ENCODE data around the gene PHF21B.
A peak's percentile ranks its signal among the peaks of the same experiment; 100 is the strongest.

Gene PHF21B

DNA sequence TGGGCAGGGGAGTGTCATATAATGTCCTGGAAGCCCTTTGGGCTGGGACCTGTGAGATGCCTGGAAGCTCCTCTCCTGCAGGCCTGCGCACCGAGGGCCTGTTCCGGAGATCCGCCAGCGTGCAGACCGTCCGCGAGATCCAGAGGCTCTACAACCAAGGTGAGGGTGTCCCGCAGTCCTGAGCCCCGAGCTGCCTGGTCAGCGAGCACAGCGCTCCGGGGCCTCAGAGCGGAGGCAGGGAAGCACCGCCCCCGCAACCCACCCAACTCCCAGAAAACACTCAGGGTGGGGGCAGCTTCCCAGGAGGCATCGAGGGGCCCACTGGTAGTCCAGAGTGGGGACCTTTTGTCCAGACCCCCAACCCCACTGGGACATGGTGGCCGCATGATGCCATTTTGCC, 161.9 kb downstream of the PHF21B start:
- H2AK5ac ChIP-seq (ENCODE audit: low read depth, low read length), result peak overlapping the region; percentile 50
- no peaks in the 10 kb centered on the region for H3K36me3 ChIP-seq (replicated peaks in 1 of 2; ENCODE audit: control insufficient read depth in 2 of 2, insufficient read depth in 2 of 2, low read length in 2 of 2)
- H3K4me1 ChIP-seq (ENCODE audit: control insufficient read depth in 2 of 2, insufficient read depth in 1 of 2, low read depth in 1 of 2, low read length in 2 of 2), result peaks cover 0 to 1% of the 10 kb centered on the region in 2 donors
- H2AFZ ChIP-seq (ENCODE audit: low read length), result no peak overlapping the region
- H2BK12ac ChIP-seq (ENCODE audit: low read length), result no peak overlapping the region
- H3K4ac ChIP-seq (ENCODE audit: low read length), result peak overlapping the region; percentile 42
- no CpG with 5 or more reads among the region's 18 CpGs for WGBS, 2 donors (ENCODE audit: extremely low coverage in 2 of 2, insufficient read length in 2 of 2, insufficient replicate concordance in 1 of 2)
- no peak overlapping the region for H4K91ac ChIP-seq (ENCODE audit: low read depth, low read length, poor library complexity)
- H3K4me3 ChIP-seq (ENCODE audit: low read length in 2 of 2), result no peak overlapping the region
- no peaks in the 10 kb centered on the region for H3K79me1 ChIP-seq (ENCODE audit: low read depth, low read length)
- H3K9ac ChIP-seq (ENCODE audit: low read depth, low read length, poor library complexity), result peak overlapping the region; percentile 2
- H3K23ac ChIP-seq (ENCODE audit: low read depth, low read length, poor library complexity), result no peak overlapping the region
- peak overlapping the region; percentile 67 for H3K18ac ChIP-seq (ENCODE audit: low read length)
- H3K27ac ChIP-seq (replicated peaks; ENCODE audit: low read length), result no peak overlapping the region
- DNase-seq (ENCODE audit: low spot score), result no peak
- no peak overlapping the region for H2BK120ac ChIP-seq (ENCODE audit: low read depth, low read length)
- peak overlapping the region; percentile 67 for H2BK5ac ChIP-seq (ENCODE audit: low read length)
- H2BK15ac ChIP-seq (ENCODE audit: low read length), result peak overlapping the region; percentile 20
- H3K27me3 ChIP-seq (ENCODE audit: control insufficient read depth in 3 of 3, insufficient read depth in 3 of 3, low read depth in 1 of 3, low read length in 3 of 3), result peaks cover 0 to 4% (median 0%) of the 10 kb centered on the region in 3 experiments
- no peak overlapping the region for H4K8ac ChIP-seq (ENCODE audit: low read depth, low read length)
- H3K9me3 ChIP-seq (replicated peaks in 1 of 2; ENCODE audit: control insufficient read depth in 2 of 2, insufficient read depth in 1 of 2, low read depth in 1 of 2, low read length in 2 of 2), result no peaks in the 10 kb centered on the region
- no peak overlapping the region for H3K14ac ChIP-seq (ENCODE audit: low read length)
- H3K4me2 ChIP-seq (ENCODE audit: insufficient read depth, low read length, poor library complexity, severe bottlenecking), result no peak overlapping the region

DNA sequence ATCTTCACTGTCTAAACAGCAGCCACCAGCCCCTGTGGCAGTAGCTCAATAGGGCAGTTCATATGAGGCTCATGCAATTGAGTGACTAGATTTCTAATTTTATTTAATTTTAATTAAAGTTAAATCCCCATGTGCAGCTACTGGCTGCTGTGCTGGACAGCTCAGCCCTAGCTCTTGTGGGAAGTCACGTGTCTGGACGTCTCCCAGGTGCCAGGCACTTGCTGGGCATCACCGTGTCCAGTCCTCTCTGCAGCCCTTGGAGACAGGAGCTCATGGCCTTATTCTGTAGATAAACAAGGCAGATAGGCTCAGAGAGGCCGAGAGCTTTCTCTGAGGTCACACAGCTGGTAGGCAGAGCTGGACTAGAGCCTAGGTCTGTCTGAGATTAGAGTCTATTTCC, 162.4 kb downstream of the PHF21B start:
- no peak overlapping the region for H3K14ac ChIP-seq (ENCODE audit: low read length)
- H3K4me3 ChIP-seq (ENCODE audit: low read length in 2 of 2), result no peak overlapping the region
- H2BK15ac ChIP-seq (ENCODE audit: low read length), result peak overlapping the region; percentile 59
- no peak overlapping the region for H2BK120ac ChIP-seq (ENCODE audit: low read depth, low read length)
- H3K18ac ChIP-seq (ENCODE audit: low read length), result no peak overlapping the region
- H4K8ac ChIP-seq (ENCODE audit: low read depth, low read length), result no peak overlapping the region
- H3K4ac ChIP-seq (ENCODE audit: low read length), result no peak overlapping the region
- H2BK5ac ChIP-seq (ENCODE audit: low read length), result peak overlapping the region; percentile 67
- no CpG with 5 or more reads among the region's 4 CpGs for WGBS, 2 donors (ENCODE audit: extremely low coverage in 2 of 2, insufficient read length in 2 of 2, insufficient replicate concordance in 1 of 2)
- no peak overlapping the region for H4K91ac ChIP-seq (ENCODE audit: low read depth, low read length, poor library complexity)
- H2BK12ac ChIP-seq (ENCODE audit: low read length), result no peak overlapping the region
- H3K4me2 ChIP-seq (ENCODE audit: insufficient read depth, low read length, poor library complexity, severe bottlenecking), result no peak overlapping the region
- no peak overlapping the region for H3K23ac ChIP-seq (ENCODE audit: low read depth, low read length, poor library complexity)
- H3K36me3 ChIP-seq (replicated peaks in 1 of 2; ENCODE audit: control insufficient read depth in 2 of 2, insufficient read depth in 2 of 2, low read length in 2 of 2), result no peaks in the 10 kb centered on the region
- no peaks in the 10 kb centered on the region for H3K79me1 ChIP-seq (ENCODE audit: low read depth, low read length)
- no peak overlapping the region for H3K27ac ChIP-seq (replicated peaks; ENCODE audit: low read length)
- no peak overlapping the region for H3K9ac ChIP-seq (ENCODE audit: low read depth, low read length, poor library complexity)
- H3K4me1 ChIP-seq (ENCODE audit: control insufficient read depth in 2 of 2, insufficient read depth in 1 of 2, low read depth in 1 of 2, low read length in 2 of 2), result peaks cover 0 to 4% of the 10 kb centered on the region in 2 donors
- no peak overlapping the region for H2AK5ac ChIP-seq (ENCODE audit: low read depth, low read length)
- peaks cover 0 to 4% (median 0%) of the 10 kb centered on the region in 3 experiments for H3K27me3 ChIP-seq (ENCODE audit: control insufficient read depth in 3 of 3, insufficient read depth in 3 of 3, low read depth in 1 of 3, low read length in 3 of 3)
- no peak for DNase-seq (ENCODE audit: low spot score)
- no peaks in the 10 kb centered on the region for H3K9me3 ChIP-seq (replicated peaks in 1 of 2; ENCODE audit: control insufficient read depth in 2 of 2, insufficient read depth in 1 of 2, low read depth in 1 of 2, low read length in 2 of 2)
- no peak overlapping the region for H2AFZ ChIP-seq (ENCODE audit: low read length)

DNA sequence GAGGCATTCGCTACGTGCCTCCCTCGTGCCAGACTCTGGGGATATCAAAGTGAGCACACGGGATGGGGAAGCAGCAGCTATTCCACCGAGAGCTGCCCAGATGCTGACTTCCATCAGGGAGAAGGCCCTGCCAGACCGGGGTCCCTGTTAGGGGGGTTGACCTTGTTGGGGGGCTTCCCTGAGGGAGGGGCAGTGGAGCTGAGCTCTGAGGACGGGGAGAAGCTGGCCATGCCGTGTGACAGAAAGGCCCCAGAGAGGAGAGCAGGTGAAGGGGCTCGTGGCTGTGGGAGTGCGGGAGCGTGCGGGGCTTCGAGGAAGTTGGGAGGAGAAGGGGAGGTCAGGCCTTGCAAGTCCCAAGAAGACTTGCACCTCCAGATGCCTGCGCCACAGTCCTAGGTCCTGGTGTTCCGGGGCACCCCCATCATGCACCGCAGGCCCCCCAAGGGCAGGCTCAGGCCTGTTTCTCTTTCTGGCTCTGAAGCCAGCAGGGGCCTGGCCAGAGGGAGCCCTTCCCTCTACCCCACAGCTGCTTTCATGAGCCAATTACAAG, 163.0 kb downstream of the PHF21B start:
- Histone ChIP-seq H2BK15ac (ENCODE audit: low read length) (peak overlapping the region; percentile 59), H3K23ac (ENCODE audit: low read depth, low read length, poor library complexity) (peak overlapping the region; percentile 47), H2BK120ac (ENCODE audit: low read depth, low read length) (no peak overlapping the region), H2AK5ac (ENCODE audit: low read depth, low read length) (peak overlapping the region; percentile 35), H3K9ac (ENCODE audit: low read depth, low read length, poor library complexity) (no peak overlapping the region), H3K4me3 (ENCODE audit: low read length in 2 of 2) (no peak overlapping the region), H3K4me1 (ENCODE audit: control insufficient read depth in 2 of 2, insufficient read depth in 1 of 2, low read depth in 1 of 2, low read length in 2 of 2) (peaks cover 0 to 4% of the 10 kb centered on the region in 2 donors), H3K36me3 (replicated peaks in 1 of 2; ENCODE audit: control insufficient read depth in 2 of 2, insufficient read depth in 2 of 2, low read length in 2 of 2) (no peaks in the 10 kb centered on the region), H3K4ac (ENCODE audit: low read length) (no peak overlapping the region), H2AFZ (ENCODE audit: low read length) (no peak overlapping the region), H4K91ac (ENCODE audit: low read depth, low read length, poor library complexity) (no peak overlapping the region), H3K14ac (ENCODE audit: low read length) (no peak overlapping the region), H3K79me1 (ENCODE audit: low read depth, low read length) (no peaks in the 10 kb centered on the region), H3K27ac (replicated peaks; ENCODE audit: low read length) (no peak overlapping the region), H3K4me2 (ENCODE audit: insufficient read depth, low read length, poor library complexity, severe bottlenecking) (no peak overlapping the region), H3K27me3 (ENCODE audit: control insufficient read depth in 3 of 3, insufficient read depth in 3 of 3, low read depth in 1 of 3, low read length in 3 of 3) (peaks cover 0 to 5% (median 0%) of the 10 kb centered on the region in 3 experiments), H2BK5ac (ENCODE audit: low read length) (no peak overlapping the region), H4K8ac (ENCODE audit: low read depth, low read length) (no peak overlapping the region), H2BK12ac (ENCODE audit: low read length) (no peak overlapping the region), H3K18ac (ENCODE audit: low read length) (peak overlapping the region; percentile 52), H3K9me3 (replicated peaks in 1 of 2; ENCODE audit: control insufficient read depth in 2 of 2, insufficient read depth in 1 of 2, low read depth in 1 of 2, low read length in 2 of 2) (no peaks in the 10 kb centered on the region)
- DNase-seq (ENCODE audit: low spot score), result no peak
- no CpG with 5 or more reads among the region's 16 CpGs for WGBS, 2 donors (ENCODE audit: extremely low coverage in 2 of 2, insufficient read length in 2 of 2, insufficient replicate concordance in 1 of 2)

DNA sequence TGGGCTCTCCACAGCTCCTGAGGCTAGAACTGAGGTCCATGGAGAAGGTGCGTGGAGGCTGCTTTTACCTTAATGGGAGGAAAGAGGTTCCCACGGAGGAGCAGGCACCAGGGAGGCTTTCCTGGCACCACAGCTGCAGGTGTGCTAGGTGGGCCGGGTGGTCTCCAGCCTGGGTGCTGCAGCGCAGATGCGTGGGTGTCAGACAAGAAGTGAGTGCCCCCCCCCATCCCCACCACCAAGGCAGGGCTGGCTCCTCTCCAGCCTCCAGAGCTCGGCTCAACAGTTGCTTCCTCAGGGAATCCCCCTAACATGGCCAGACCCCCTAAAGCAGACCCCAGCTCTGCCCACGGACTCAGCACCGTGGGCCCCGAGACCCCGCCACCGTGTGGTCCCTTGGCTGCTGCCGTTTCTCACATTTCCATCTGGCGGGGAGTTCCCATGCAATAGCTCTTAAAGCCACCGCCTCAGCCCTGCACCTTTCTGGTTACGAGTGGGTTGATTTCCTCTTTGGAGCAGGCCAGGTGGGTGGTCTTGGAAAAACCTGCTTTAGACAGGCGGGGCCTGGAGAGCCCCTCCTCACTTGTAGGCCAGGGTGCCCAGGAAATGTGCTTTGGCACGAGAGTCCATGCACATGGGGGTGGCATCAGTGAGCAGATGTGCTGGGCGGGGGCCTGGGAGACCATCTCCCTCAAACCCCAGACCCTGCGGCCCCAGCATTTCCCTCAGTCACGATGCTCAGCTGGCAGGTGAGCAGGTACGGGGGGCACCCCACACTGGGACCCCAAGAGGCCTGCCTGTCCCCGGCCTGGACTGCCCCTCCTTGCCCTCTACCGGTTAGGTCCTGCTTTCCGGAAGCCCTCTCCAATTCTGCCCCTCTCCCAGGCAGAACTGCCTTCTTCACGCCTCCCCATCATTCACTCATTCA, 163.7 kb downstream of the PHF21B start:
- peak overlapping the region; percentile 52 for H3K18ac ChIP-seq (ENCODE audit: low read length)
- peaks cover 0 to 7% (median 0%) of the 10 kb centered on the region in 3 experiments for H3K27me3 ChIP-seq (ENCODE audit: control insufficient read depth in 3 of 3, insufficient read depth in 3 of 3, low read depth in 1 of 3, low read length in 3 of 3)
- H2BK120ac ChIP-seq (ENCODE audit: low read depth, low read length), result peak overlapping the region; percentile 21
- H3K9ac ChIP-seq (ENCODE audit: low read depth, low read length, poor library complexity), result no peak overlapping the region
- no peak overlapping the region for H4K8ac ChIP-seq (ENCODE audit: low read depth, low read length)
- H3K4ac ChIP-seq (ENCODE audit: low read length), result no peak overlapping the region
- no peaks in the 10 kb centered on the region for H3K9me3 ChIP-seq (replicated peaks in 1 of 2; ENCODE audit: control insufficient read depth in 2 of 2, insufficient read depth in 1 of 2, low read depth in 1 of 2, low read length in 2 of 2)
- no peak for DNase-seq (ENCODE audit: low spot score)
- no peaks in the 10 kb centered on the region for H3K79me1 ChIP-seq (ENCODE audit: low read depth, low read length)
- H2BK5ac ChIP-seq (ENCODE audit: low read length), result peak overlapping the region; percentile 1
- peak overlapping the region; percentile 17 for H2AK5ac ChIP-seq (ENCODE audit: low read depth, low read length)
- no peak overlapping the region for H4K91ac ChIP-seq (ENCODE audit: low read depth, low read length, poor library complexity)
- no peak overlapping the region for H3K27ac ChIP-seq (replicated peaks; ENCODE audit: low read length)
- H3K36me3 ChIP-seq (replicated peaks in 1 of 2; ENCODE audit: control insufficient read depth in 2 of 2, insufficient read depth in 2 of 2, low read length in 2 of 2), result no peaks in the 10 kb centered on the region
- peaks cover 0 to 4% of the 10 kb centered on the region in 2 donors for H3K4me1 ChIP-seq (ENCODE audit: control insufficient read depth in 2 of 2, insufficient read depth in 1 of 2, low read depth in 1 of 2, low read length in 2 of 2)
- peak overlapping the region; percentile 59 for H2BK15ac ChIP-seq (ENCODE audit: low read length)
- H3K4me3 ChIP-seq (ENCODE audit: low read length in 2 of 2), result peak overlapping the region in 1 of 2 donors; percentile 12
- no CpG with 5 or more reads among the region's 25 CpGs for WGBS, 2 donors (ENCODE audit: extremely low coverage in 2 of 2, insufficient read length in 2 of 2, insufficient replicate concordance in 1 of 2)
- no peak overlapping the region for H2AFZ ChIP-seq (ENCODE audit: low read length)
- H2BK12ac ChIP-seq (ENCODE audit: low read length), result no peak overlapping the region
- H3K14ac ChIP-seq (ENCODE audit: low read length), result no peak overlapping the region
- H3K23ac ChIP-seq (ENCODE audit: low read depth, low read length, poor library complexity), result peak overlapping the region; percentile 47
- no peak overlapping the region for H3K4me2 ChIP-seq (ENCODE audit: insufficient read depth, low read length, poor library complexity, severe bottlenecking)
